WI38 (cell line): ENCODE data around the gene CPEB3.

Source experiments
- H3K4me3 ChIP-seq: 2 replicates; pipeline ENCODE4 v1.5.1; 2011; ENCODE audit warnings: low read depth, mild to moderate bottlenecking, control low read depth, low read length
- CTCF ChIP-seq: IDR thresholded peaks from 2 replicates; pipeline ENCODE4 v1.5.1; 2012; ENCODE audit warnings: low read depth, mild to moderate bottlenecking, control low read depth, low read length

CPEB3 gene

GRCh38 chr10:92112462-92112861, 178.4 kb downstream of the CPEB3 start:
- H3K4me3 ChIP-seq = no peak overlapping the region
- no peak for TF ChIP-seq CTCF

GRCh38 chr10:92111336-92111939, 179.4 kb downstream of the CPEB3 start:
- no peak overlapping the region for H3K4me3 ChIP-seq
- no peak for TF ChIP-seq CTCF

- TF ChIP-seq CTCF = no peak
- no peak overlapping the region for H3K4me3 ChIP-seq
These were observed 180.7 kb downstream of the CPEB3 start for GRCh38 chr10:92110039-92110794.

GRCh38 chr10:92108747-92109146, 182.1 kb downstream of the CPEB3 start:
- TF ChIP-seq CTCF = no peak
- H3K4me3 ChIP-seq = no peak overlapping the region

GRCh38 chr10:92108120-92108519, 182.8 kb downstream of the CPEB3 start:
- no peak for TF ChIP-seq CTCF
- H3K4me3 ChIP-seq = no peak overlapping the region

- no peak for TF ChIP-seq CTCF
- no peak overlapping the region for H3K4me3 ChIP-seq
These were observed 187.3 kb downstream of the CPEB3 start for GRCh38 chr10:92103376-92104090.
